KMS-11 (cell line): ENCODE data around the gene TBC1D14.

Experiments
- H2AFZ ChIP-seq: fragments of 200-600 bp; sonication (generic); 2 replicates; pipeline ENCODE4 v1.6.1; 2016; ENCODE audit warnings: antibody characterized with exemption, mixed run types, low read depth
- H3K27ac ChIP-seq: fragments of 200-600 bp; sonication (generic); 2 replicates; pipeline ENCODE4 v1.6.1; 2016; ENCODE audit warnings: mild to moderate bottlenecking, mixed run types
- H3K27me3 ChIP-seq: fragments of 200-600 bp; sonication (generic); 2 replicates; pipeline ENCODE4 v1.6.1; 2017; ENCODE audit warnings: mild to moderate bottlenecking, low read depth, mixed run types, moderate library complexity; ENCODE audit not compliant: insufficient read depth
- H3K36me3 ChIP-seq: fragments of 200-600 bp; sonication (generic); 2 replicates; pipeline ENCODE4 v1.6.1; 2017; ENCODE audit warnings: mild to moderate bottlenecking, mixed run types; ENCODE audit not compliant: insufficient read depth
- H3K4me1 ChIP-seq: fragments of 200-600 bp; sonication (generic); 2 replicates; pipeline ENCODE4 v1.6.1; 2016; ENCODE audit warnings: mild to moderate bottlenecking, low read depth, mixed run types; ENCODE audit not compliant: poor library complexity, severe bottlenecking
- H3K4me2 ChIP-seq: fragments of 200-600 bp; sonication (generic); 2 replicates; pipeline ENCODE4 v1.7.0; 2016; ENCODE audit warnings: mild to moderate bottlenecking, mixed run types
- H3K4me3 ChIP-seq: fragments of 200-600 bp; sonication (generic); IDR thresholded peaks from 2 replicates; pipeline ENCODE4 v1.6.1; 2017; ENCODE audit warnings: low read depth, low read length, mixed read lengths; ENCODE audit not compliant: insufficient read depth
- H3K79me2 ChIP-seq: fragments of 200-600 bp; sonication (generic); 2 replicates; pipeline ENCODE4 v1.6.1; 2016; ENCODE audit warnings: low read depth, mixed run types; ENCODE audit not compliant: insufficient read depth
- H3K9ac ChIP-seq: fragments of 200-600 bp; sonication (generic); 2 replicates; pipeline ENCODE4 v1.6.1; 2016; ENCODE audit warnings: mild to moderate bottlenecking, mixed run types
- H4K20me1 ChIP-seq: fragments of 200-600 bp; sonication (generic); 2 replicates; pipeline ENCODE4 v1.6.1; 2016; ENCODE audit warnings: mild to moderate bottlenecking, mixed run types; ENCODE audit not compliant: insufficient read depth
- CTCF ChIP-seq: fragments of 200-600 bp; sonication (generic); conservative IDR thresholded peaks from 2 replicates; pipeline ENCODE4 v1.6.1; 2017; ENCODE audit warnings: low read depth, mild to moderate bottlenecking, antibody characterized with exemption, low read length, moderate library complexity, mixed read lengths

TBC1D14 gene

DNA sequence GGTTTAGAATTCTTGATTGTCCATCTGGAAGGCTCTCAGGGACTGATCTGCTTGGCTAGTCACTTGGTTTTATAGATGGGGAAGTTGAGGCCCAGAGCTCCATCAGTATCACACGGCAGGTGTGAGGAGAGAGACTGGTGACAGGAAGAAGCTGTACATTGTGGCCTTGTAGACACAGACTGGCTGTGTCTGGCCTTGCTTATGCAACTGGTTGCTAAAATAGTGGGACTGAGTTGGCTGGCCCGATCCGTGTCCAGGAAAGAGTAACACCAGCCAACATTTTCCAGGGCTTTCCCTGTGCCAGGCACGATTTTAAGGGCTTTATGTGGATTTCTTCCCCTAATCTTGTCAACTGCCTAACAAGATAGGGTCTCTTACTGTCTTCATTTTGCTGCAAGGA is 2.8 kb downstream of the TBC1D14 start:
- no peak overlapping the region for H3K27ac ChIP-seq
- no peak overlapping the region for H2AFZ ChIP-seq
- H3K79me2 ChIP-seq, result no peaks in the 10 kb centered on the region
- H3K4me1 ChIP-seq, result peaks cover 7% of the 10 kb centered on the region
- H4K20me1 ChIP-seq, result no peaks in the 10 kb centered on the region
- H3K36me3 ChIP-seq, result no peaks in the 10 kb centered on the region
- no peak overlapping the region for H3K4me3 ChIP-seq
- no peak for TF ChIP-seq CTCF
- H3K27me3 ChIP-seq, result no peaks in the 10 kb centered on the region
- no peak overlapping the region for H3K9ac ChIP-seq
- H3K4me2 ChIP-seq, result no peak overlapping the region

DNA sequence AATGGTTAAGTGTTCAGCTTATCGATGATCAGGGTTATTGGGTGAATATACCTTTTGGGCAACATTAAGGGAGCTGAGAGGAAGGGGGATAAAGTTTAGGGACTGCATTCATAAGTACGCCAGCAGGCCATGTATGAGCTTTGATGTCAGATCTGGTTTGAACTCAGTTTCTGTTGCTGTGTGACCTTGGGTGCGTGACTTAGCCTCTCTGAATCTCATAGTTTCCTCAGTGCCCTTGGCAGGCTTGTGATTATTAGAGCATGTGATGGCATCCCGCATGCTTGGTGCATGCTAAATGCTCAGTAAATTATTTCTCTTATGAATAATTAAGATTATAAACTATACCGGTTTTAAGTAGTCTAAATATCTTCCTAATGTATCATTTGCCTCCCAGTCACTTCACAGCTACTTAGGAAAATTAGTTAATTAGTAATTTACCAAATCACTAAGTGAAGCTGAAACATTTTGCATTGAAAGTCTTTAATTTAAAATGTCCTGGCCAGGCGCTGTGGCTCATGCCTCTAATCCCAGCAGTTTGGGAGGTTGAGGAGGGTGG is 3.8 kb downstream of the TBC1D14 start:
- TF ChIP-seq CTCF, result no peak
- H3K4me2 ChIP-seq, result no peak overlapping the region
- no peak overlapping the region for H3K27ac ChIP-seq
- H2AFZ ChIP-seq, result no peak overlapping the region
- no peaks in the 10 kb centered on the region for H3K36me3 ChIP-seq
- H3K27me3 ChIP-seq, result no peaks in the 10 kb centered on the region
- H3K9ac ChIP-seq, result no peak overlapping the region
- no peaks in the 10 kb centered on the region for H4K20me1 ChIP-seq
- H3K4me3 ChIP-seq, result no peak overlapping the region
- H3K79me2 ChIP-seq, result no peaks in the 10 kb centered on the region
- H3K4me1 ChIP-seq, result peaks cover 4% of the 10 kb centered on the region

- no peak for TF ChIP-seq CTCF
- H3K79me2 ChIP-seq, result no peaks in the 10 kb centered on the region
- H2AFZ ChIP-seq, result no peak overlapping the region
- H3K4me2 ChIP-seq, result no peak overlapping the region
- no peaks in the 10 kb centered on the region for H3K4me1 ChIP-seq
- no peak overlapping the region for H3K9ac ChIP-seq
- no peak overlapping the region for H3K27ac ChIP-seq
- H3K4me3 ChIP-seq, result no peak overlapping the region
- H3K27me3 ChIP-seq, result no peaks in the 10 kb centered on the region
- H4K20me1 ChIP-seq, result no peaks in the 10 kb centered on the region
- H3K36me3 ChIP-seq, result no peaks in the 10 kb centered on the region
Measured at GRCh38 chr4:6914448-6914847, 4.8 kb downstream of the TBC1D14 start.

- H3K27me3 ChIP-seq, result no peaks in the 10 kb centered on the region
- no peak overlapping the region for H3K9ac ChIP-seq
- H3K27ac ChIP-seq, result no peak overlapping the region
- TF ChIP-seq CTCF, result no peak
- H3K79me2 ChIP-seq, result no peaks in the 10 kb centered on the region
- H3K36me3 ChIP-seq, result no peaks in the 10 kb centered on the region
- H4K20me1 ChIP-seq, result no peaks in the 10 kb centered on the region
- no peak overlapping the region for H2AFZ ChIP-seq
- H3K4me1 ChIP-seq, result no peaks in the 10 kb centered on the region
- no peak overlapping the region for H3K4me3 ChIP-seq
- no peak overlapping the region for H3K4me2 ChIP-seq
Measured at GRCh38 chr4:6915041-6916005, 5.7 kb downstream of the TBC1D14 start.
